SK-N-SH treated with all-trans-retinoic acid at 6 μM for 48 hours (cell line): Measurements from ENCODE around the gene RHOG.

Experiments
- ARNTL ChIP-seq: fragments of 450-650 bp; formaldehyde crosslinking; IDR thresholded peaks from 2 replicates; pipeline ENCODE4 v1.5.0; 2020; ENCODE audit warnings: low read depth, mild to moderate bottlenecking, moderate library complexity, borderline replicate concordance
- BACH2 ChIP-seq: fragments of 250-450 bp; sonication (Bioruptor Pico); IDR thresholded peaks from 2 replicates; pipeline ENCODE4 v1.9.0; 2021; ENCODE audit warnings: mild to moderate bottlenecking, borderline replicate concordance
- ISL1 ChIP-seq: fragments of 250-450 bp; sonication (Bioruptor Pico); IDR thresholded peaks from 2 replicates; pipeline ENCODE4 v2.1.2; 2022; ENCODE audit warnings: mild to moderate bottlenecking, moderate library complexity
- PPARA ChIP-seq: fragments of 250-450 bp; sonication (Bioruptor Pico); IDR thresholded peaks from 2 replicates; pipeline ENCODE4 v1.5.0; 2020; ENCODE audit warnings: mild to moderate bottlenecking, borderline replicate concordance
- TCF4 ChIP-seq: fragments of 250-450 bp; sonication (Bioruptor Pico); IDR thresholded peaks from 2 replicates; pipeline ENCODE4 v1.8.0; 2021; ENCODE audit warnings: mild to moderate bottlenecking, moderate library complexity, borderline replicate concordance
- ZC3H10 ChIP-seq: fragments of 250-450 bp; sonication (Bioruptor Pico); IDR thresholded peaks from 2 replicates; pipeline ENCODE4 v1.5.1; 2021; ENCODE audit warnings: mild to moderate bottlenecking, moderate library complexity
- ZFP30 ChIP-seq: fragments of 450-650 bp; formaldehyde crosslinking; IDR thresholded peaks from 2 replicates; pipeline ENCODE4 v1.5.0; 2022; ENCODE audit warnings: mild to moderate bottlenecking, moderate library complexity
- ZNF565 ChIP-seq: fragments of 450-650 bp; formaldehyde crosslinking; conservative IDR thresholded peaks from 2 replicates; pipeline ENCODE4 v1.5.0; 2020; ENCODE audit warnings: low read depth, mild to moderate bottlenecking, moderate library complexity
- ZNF70 ChIP-seq: fragments of 450-650 bp; formaldehyde crosslinking; IDR thresholded peaks from 2 replicates; pipeline ENCODE4 v1.5.0; 2020; ENCODE audit warnings: mild to moderate bottlenecking, moderate library complexity
- TF ChIP-seq, protein P1 (sequence below): fragments of 250-450 bp; sonication (Bioruptor Pico); IDR thresholded peaks from 2 replicates; pipeline ENCODE4 v1.8.0; 2020; ENCODE audit warnings: mild to moderate bottlenecking, moderate library complexity, borderline replicate concordance

DNA sequence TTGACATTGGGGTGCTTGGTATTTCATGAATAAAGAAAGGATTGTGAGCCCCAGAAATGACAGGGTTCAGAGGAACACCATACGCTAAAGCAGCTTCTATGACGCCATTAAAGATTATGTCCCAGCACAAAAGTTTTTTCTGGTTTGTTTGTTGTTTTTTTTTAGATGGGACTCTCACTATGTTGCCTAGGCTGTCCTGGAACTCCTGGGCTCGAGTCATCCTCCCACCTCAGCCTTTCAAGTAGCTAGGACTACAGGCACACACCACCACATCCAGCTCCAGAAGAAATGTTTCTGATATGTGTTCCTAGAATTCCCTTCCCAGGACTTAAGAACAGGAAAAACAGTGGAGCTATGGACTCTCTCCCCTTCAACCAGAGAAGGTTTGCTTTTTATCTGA is 2.6 kb upstream of the RHOG start:
- no peak for TF ChIP-seq BACH2
- TF ChIP-seq ZC3H10 = no peak
- no peak for TF ChIP-seq ZFP30
- TF ChIP-seq, protein P1, sequence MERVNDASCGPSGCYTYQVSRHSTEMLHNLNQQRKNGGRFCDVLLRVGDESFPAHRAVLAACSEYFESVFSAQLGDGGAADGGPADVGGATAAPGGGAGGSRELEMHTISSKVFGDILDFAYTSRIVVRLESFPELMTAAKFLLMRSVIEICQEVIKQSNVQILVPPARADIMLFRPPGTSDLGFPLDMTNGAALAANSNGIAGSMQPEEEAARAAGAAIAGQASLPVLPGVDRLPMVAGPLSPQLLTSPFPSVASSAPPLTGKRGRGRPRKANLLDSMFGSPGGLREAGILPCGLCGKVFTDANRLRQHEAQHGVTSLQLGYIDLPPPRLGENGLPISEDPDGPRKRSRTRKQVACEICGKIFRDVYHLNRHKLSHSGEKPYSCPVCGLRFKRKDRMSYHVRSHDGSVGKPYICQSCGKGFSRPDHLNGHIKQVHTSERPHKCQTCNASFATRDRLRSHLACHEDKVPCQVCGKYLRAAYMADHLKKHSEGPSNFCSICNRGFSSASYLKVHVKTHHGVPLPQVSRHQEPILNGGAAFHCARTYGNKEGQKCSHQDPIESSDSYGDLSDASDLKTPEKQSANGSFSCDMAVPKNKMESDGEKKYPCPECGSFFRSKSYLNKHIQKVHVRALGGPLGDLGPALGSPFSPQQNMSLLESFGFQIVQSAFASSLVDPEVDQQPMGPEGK (CRISPR knock-in tag) = no peak
- TF ChIP-seq ISL1 (CRISPR knock-in tag) = no peak
- no peak for TF ChIP-seq ARNTL (CRISPR knock-in tag)
- TF ChIP-seq ZNF70 = no peak
- no peak for TF ChIP-seq ZNF565
- no peak for TF ChIP-seq TCF4
- no peak for TF ChIP-seq PPARA
